ENCODE results near the gene PEX26.

DNA sequence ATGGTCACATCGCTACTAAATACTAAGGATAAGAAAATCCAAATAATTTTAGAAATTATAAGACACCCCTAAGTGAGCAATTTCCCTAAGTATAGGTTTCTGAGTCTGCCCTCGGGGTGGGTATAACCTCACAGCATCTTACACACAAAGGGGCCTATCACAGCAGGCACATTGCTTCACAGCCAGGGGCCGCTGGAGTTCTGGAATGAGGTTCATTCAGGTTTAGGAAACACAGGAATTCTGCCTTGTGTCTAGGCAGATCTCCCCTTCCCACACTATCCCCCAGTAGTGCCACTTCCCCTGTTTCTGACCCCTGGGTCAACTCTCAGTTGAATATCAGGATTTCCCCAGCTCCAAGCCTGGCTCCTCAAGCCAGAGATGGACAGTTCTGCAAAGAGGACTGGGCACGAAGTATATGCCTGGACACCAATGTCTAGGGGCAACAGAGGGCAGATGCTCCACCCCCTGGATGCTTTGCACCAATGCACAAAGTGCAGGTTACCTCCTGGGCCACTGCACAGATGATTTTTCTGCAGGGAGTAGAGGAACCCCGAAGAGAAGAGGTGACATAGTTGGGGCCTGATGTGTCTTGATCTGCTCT lies 44.3 kb downstream of the PEX26 start:
- TF ChIP-seq, protein P1, sequence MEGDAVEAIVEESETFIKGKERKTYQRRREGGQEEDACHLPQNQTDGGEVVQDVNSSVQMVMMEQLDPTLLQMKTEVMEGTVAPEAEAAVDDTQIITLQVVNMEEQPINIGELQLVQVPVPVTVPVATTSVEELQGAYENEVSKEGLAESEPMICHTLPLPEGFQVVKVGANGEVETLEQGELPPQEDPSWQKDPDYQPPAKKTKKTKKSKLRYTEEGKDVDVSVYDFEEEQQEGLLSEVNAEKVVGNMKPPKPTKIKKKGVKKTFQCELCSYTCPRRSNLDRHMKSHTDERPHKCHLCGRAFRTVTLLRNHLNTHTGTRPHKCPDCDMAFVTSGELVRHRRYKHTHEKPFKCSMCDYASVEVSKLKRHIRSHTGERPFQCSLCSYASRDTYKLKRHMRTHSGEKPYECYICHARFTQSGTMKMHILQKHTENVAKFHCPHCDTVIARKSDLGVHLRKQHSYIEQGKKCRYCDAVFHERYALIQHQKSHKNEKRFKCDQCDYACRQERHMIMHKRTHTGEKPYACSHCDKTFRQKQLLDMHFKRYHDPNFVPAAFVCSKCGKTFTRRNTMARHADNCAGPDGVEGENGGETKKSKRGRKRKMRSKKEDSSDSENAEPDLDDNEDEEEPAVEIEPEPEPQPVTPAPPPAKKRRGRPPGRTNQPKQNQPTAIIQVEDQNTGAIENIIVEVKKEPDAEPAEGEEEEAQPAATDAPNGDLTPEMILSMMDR (IDR thresholded peaks at IDR 0.05), result no peak
- no peak for TF ChIP-seq POLR2A (IDR thresholded peaks at IDR 0.05)
